K562 (cell line): ENCODE measurements around the gene PPIH.

ENCODE experiments used
- EGR1 ChIP-seq: fragments of 450-650 bp; conservative IDR thresholded peaks from 2 replicates; pipeline ENCODE4 v1.6.1; 2017; ENCODE audit warnings: mild to moderate bottlenecking
- ELF1 ChIP-seq: fragments of 200-800 bp; sonication (Bioruptor generic); IDR thresholded peaks from 2 replicates; pipeline ENCODE4 v1.6.1; 2016; ENCODE audit warnings: missing genetic modification characterization, missing compliant biosample characterization
- MXI1 ChIP-seq: IDR thresholded peaks from 2 replicates; pipeline ENCODE4 v1.6.1; 2011; ENCODE audit warnings: low read depth, mild to moderate bottlenecking, improper control_type of control experiment, low read length
- POLR2A ChIP-seq: fragments of 450-650 bp; conservative IDR thresholded peaks from 2 replicates; pipeline ENCODE4 v1.6.1; 2016
- ZNF830 ChIP-seq: fragments of 250-450 bp; sonication (Bioruptor Pico); IDR thresholded peaks from 2 replicates; pipeline ENCODE4 v1.5.0; 2021; ENCODE audit warnings: mild to moderate bottlenecking
- TF ChIP-seq, protein P1 (sequence below): IDR thresholded peaks from 2 replicates; pipeline ENCODE4 v1.6.1; 2014; ENCODE audit warnings: antibody characterized with exemption

- no peak for TF ChIP-seq ZNF830 (CRISPR knock-in tag)
- no peak for TF ChIP-seq POLR2A
- TF ChIP-seq MXI1 = no peak
- TF ChIP-seq ELF1 = no peak
- no peak for TF ChIP-seq EGR1
- TF ChIP-seq, protein P1, sequence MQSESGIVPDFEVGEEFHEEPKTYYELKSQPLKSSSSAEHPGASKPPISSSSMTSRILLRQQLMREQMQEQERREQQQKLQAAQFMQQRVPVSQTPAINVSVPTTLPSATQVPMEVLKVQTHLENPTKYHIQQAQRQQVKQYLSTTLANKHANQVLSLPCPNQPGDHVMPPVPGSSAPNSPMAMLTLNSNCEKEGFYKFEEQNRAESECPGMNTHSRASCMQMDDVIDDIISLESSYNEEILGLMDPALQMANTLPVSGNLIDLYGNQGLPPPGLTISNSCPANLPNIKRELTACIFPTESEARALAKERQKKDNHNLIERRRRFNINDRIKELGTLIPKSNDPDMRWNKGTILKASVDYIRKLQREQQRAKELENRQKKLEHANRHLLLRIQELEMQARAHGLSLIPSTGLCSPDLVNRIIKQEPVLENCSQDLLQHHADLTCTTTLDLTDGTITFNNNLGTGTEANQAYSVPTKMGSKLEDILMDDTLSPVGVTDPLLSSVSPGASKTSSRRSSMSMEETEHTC = no peak
Measured at GRCh38 chr1:42698081-42698813, 40.0 kb downstream of the PPIH start.
